IPS-18a (cell line): ENCODE measurements around the gene KATNIP.

Experiments
- H3K27ac ChIP-seq: one replicate; pipeline ENCODE4 v1.5.1; 2013; ENCODE audit warnings: low read length
- H3K27me3 ChIP-seq: one replicate; pipeline ENCODE4 v1.6.1; 2013; ENCODE audit warnings: mild to moderate bottlenecking, low read length; ENCODE audit not compliant: control insufficient read depth, insufficient read depth
- H3K36me3 ChIP-seq: one replicate; pipeline ENCODE4 v1.6.1; 2013; ENCODE audit warnings: low read depth, low read length; ENCODE audit not compliant: control insufficient read depth
- H3K4me1 ChIP-seq: one replicate; pipeline ENCODE4 v1.6.1; 2013; ENCODE audit warnings: low read depth, low read length; ENCODE audit not compliant: control insufficient read depth
- H3K4me3 ChIP-seq: one replicate; pipeline ENCODE4 v1.5.1; 2013; ENCODE audit warnings: low read length
- H3K9ac ChIP-seq: one replicate; pipeline ENCODE4 v1.6.1; 2013; ENCODE audit warnings: mild to moderate bottlenecking, low read length, moderate library complexity
- H3K9me3 ChIP-seq: one replicate; pipeline ENCODE4 v1.6.1; 2013; ENCODE audit warnings: low read depth, low read length; ENCODE audit not compliant: control insufficient read depth

KATNIP gene

DNA sequence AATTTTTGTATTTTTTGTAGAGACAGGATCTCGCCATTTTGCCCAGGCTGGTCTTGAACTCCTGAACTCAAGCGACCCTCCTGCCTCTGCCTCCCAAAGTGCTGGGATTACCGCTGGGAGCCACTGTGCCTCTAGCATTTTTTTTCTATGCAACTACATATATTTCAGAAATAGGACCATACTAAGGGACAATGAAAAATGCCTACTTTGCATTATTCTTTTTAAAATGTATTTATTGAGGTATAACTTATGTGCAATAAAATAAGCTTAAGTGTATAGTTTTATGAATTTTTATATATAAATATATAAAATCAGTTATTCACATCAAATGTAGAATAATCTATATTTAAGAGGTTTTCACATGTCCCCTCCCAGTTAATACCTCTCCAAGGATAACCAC lies 38.1 kb downstream of the KATNIP start:
- H3K36me3 ChIP-seq = no peaks in the 10 kb centered on the region
- H3K27ac ChIP-seq = no peak overlapping the region
- no peak overlapping the region for H3K9ac ChIP-seq
- H3K9me3 ChIP-seq = no peaks in the 10 kb centered on the region
- no peak overlapping the region for H3K4me3 ChIP-seq
- peaks cover under 1% of the 10 kb centered on the region for H3K4me1 ChIP-seq
- no peaks in the 10 kb centered on the region for H3K27me3 ChIP-seq

- H3K27ac ChIP-seq = no peak overlapping the region
- H3K4me1 ChIP-seq = no peaks in the 10 kb centered on the region
- no peak overlapping the region for H3K9ac ChIP-seq
- H3K9me3 ChIP-seq = no peaks in the 10 kb centered on the region
- H3K27me3 ChIP-seq = no peaks in the 10 kb centered on the region
- no peak overlapping the region for H3K4me3 ChIP-seq
- no peaks in the 10 kb centered on the region for H3K36me3 ChIP-seq
These were observed 41.9 kb downstream of the KATNIP start for GRCh38 chr16:27591837-27592236.

DNA sequence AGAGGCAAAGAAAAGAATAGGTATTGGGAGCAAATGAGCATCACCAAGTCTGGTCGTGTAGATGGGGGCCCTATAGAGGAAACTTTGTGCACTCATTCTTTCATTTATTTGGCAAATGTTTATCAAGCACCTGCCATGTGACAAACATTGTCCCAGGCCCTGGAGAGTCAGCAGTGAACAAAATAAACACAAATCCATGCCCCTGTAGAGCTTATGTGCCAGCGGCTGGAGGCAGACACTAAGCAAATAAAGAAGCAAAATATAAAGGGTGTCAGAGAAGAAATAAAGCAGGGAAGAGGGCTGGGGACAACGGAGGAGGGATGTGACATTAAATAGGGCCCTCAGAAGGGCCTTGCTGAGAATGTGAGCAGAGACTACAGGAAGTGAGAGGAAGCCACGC lies 45.5 kb downstream of the KATNIP start:
- H3K27me3 ChIP-seq = no peaks in the 10 kb centered on the region
- no peaks in the 10 kb centered on the region for H3K9me3 ChIP-seq
- no peaks in the 10 kb centered on the region for H3K36me3 ChIP-seq
- H3K4me1 ChIP-seq = peaks cover 11% of the 10 kb centered on the region
- H3K4me3 ChIP-seq = no peak overlapping the region
- no peak overlapping the region for H3K27ac ChIP-seq
- no peak overlapping the region for H3K9ac ChIP-seq

DNA sequence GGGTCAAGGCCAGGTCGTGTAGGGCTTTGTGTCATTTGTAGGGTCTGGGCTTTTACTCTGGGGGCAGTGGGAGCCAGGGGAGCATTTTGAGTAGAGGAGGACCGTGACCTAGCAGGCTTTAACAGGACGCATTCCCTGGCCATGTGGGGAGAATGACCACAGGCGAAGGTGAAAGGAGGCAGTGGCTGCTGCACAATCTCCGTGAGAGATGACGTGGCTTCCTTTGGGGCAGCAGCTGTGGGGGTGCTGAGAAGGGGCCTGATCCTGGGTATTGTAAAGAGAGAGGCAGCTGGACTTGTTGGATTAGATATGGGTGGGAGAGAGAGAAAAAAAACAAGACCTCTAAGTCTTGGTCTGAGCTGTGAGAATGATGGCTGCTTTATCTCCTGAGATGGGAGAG lies 46.0 kb downstream of the KATNIP start:
- Histone ChIP-seq H3K27me3 (no peaks in the 10 kb centered on the region), H3K4me3 (no peak overlapping the region), H3K27ac (no peak overlapping the region), H3K9me3 (no peaks in the 10 kb centered on the region), H3K36me3 (no peaks in the 10 kb centered on the region), H3K4me1 (peaks cover 11% of the 10 kb centered on the region), H3K9ac (no peak overlapping the region)

DNA sequence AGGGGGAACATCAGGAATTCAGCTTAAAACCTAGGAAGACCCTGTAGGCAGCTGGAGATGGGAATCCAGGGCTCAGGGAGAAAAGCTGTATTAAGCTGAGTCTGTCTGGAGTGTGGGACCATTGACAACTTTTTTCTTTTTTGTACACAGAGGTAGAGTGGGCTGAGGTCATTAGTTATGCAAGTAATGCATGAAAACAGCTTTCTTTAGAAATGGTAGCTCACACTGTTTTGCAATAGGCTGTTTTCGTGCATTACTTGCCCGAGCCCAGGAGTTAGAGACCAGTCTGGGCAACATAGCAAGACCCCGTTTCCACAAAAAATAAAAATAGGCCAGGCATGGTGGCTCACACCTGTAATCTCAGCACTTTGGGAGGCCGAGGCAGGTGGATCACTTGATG lies 46.5 kb downstream of the KATNIP start:
- Histone ChIP-seq H3K4me1 (peaks cover 11% of the 10 kb centered on the region), H3K9me3 (no peaks in the 10 kb centered on the region), H3K9ac (no peak overlapping the region), H3K27me3 (no peaks in the 10 kb centered on the region), H3K27ac (no peak overlapping the region), H3K36me3 (no peaks in the 10 kb centered on the region), H3K4me3 (no peak overlapping the region)

DNA sequence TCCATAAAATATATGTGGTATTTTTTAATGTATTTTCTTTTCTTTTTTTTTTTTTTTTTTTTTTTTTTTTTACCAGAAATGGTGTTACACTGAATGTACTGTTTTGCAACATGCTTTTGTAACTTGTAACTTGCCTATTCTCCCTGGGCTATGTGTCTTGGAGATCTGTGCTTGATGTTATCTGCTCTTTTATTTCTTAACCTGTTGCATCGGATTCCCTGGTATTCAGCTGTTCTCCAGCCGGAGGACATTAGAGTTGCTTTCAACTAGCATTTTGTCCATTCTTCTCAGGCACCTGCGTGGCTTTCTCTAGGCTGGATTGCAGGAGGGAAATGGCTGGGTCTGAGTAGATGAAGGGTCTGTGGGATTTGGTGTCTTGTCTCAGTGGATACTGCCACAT lies 47.4 kb downstream of the KATNIP start:
- H3K27ac ChIP-seq = no peak overlapping the region
- no peaks in the 10 kb centered on the region for H3K9me3 ChIP-seq
- H3K4me1 ChIP-seq = peaks cover 11% of the 10 kb centered on the region
- H3K4me3 ChIP-seq = no peak overlapping the region
- no peaks in the 10 kb centered on the region for H3K27me3 ChIP-seq
- H3K9ac ChIP-seq = no peak overlapping the region
- no peaks in the 10 kb centered on the region for H3K36me3 ChIP-seq

DNA sequence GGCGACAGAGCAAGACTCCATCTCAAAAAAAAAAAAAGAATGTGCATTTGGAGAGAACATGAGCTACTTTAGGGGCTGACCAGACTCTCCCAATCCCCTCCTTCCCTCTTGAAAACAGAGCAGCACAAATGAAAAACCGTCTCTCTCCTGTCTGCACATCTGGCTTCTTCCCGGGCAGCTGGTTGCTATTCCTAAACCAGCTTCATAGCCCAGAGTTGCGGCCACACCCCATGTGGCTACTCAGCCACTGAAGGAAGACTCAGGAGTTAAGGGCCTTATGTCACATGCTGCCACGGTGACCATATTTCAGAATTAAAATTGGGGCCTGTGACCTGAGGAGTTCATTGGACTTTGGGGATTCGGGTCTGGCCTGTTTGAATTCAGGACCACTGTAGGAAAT lies 48.3 kb downstream of the KATNIP start:
- Histone ChIP-seq H3K4me1 (peaks cover 11% of the 10 kb centered on the region), H3K9me3 (no peaks in the 10 kb centered on the region), H3K27me3 (no peaks in the 10 kb centered on the region), H3K27ac (no peak overlapping the region), H3K36me3 (no peaks in the 10 kb centered on the region), H3K4me3 (no peak overlapping the region), H3K9ac (no peak overlapping the region)

DNA sequence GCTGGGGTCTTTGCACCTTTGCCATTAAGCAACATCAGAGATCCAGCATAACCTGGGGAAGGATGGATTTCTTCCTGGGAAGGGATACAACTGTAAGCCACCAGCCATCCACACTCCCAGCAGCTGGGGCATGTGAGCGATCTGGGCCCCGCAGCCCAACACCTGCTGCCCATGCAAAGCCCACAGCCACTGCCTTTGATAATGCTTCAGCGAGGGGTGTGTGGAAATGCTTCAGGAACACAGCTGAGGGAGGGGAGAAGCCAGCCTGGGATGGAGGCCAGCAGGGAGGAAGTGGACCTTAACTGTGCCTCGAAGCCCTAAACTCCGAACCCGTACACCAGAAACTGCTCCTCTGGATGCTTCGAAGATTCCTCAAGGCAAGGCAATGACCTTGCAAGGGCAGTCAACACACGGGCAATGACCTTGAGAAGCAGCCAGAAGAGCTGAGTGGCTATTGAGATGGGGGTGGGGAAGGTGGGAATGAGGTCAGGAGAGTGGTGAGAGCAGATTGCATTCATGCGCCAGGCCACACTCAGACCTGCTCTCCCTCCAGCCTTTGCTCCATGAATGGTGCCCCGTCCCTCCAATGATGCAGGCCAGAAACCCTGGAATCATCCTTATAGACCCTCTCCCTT lies 49.1 kb downstream of the KATNIP start:
- Histone ChIP-seq H3K36me3 (no peaks in the 10 kb centered on the region), H3K4me1 (peaks cover 11% of the 10 kb centered on the region), H3K9me3 (no peaks in the 10 kb centered on the region), H3K9ac (no peak overlapping the region), H3K27ac (no peak overlapping the region), H3K4me3 (no peak overlapping the region), H3K27me3 (no peaks in the 10 kb centered on the region)

DNA sequence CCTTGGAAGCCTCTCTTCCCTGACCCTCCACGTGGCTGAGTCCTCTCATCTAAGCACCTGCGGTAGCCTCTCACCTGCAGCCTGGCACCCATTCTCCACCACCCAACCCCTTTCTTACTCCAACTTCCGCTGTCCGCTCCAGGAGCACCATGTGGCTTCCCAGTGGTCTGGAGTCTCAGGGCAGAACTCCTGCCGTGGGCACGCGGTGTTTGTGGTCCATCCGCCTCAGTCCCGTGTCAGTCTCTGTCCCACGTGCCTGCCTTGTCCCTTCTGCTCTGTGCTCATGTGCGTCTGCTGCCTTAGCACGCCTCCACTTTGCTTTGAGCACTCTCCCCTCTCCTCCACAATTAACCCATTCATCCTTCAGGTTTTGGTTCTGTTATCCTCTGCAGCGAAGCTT lies 49.7 kb downstream of the KATNIP start:
- Histone ChIP-seq H3K9ac (no peak overlapping the region), H3K4me3 (no peak overlapping the region), H3K9me3 (no peaks in the 10 kb centered on the region), H3K27ac (no peak overlapping the region), H3K27me3 (no peaks in the 10 kb centered on the region), H3K36me3 (no peaks in the 10 kb centered on the region), H3K4me1 (peaks cover 11% of the 10 kb centered on the region)
